ENCODE data around the gene STIM1.
"Not testable (repeated sequence)": the region's sequence is repeated elsewhere in the genome, so short reads cannot be mapped to it uniquely, and the experiment has no call there.

STIM1 gene

DNA sequence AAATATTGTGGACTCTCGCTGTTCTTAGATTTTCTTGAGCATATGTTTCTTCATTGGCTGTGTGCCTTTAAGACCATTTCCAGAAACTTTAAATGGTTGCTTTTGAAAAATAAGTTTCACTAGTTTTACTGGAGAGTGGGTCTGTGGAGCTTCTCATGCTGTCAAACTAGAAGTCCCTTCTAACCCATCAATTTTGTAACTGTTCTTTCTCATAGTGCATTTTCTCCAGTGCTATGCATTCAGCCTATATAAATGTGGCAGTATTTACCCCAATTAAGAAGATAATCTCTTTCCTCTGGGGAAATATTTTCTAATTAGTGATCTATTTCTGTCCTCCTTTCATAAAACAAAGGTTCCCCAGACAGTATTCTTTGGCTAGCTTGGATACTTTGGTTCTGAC, 141.2 kb downstream of the STIM1 start:
- CTCF ChIA-PET, result interaction anchor here (1.0 to 2.3 kb wide), 2 partner anchors 142 to 147 kb away, joined by 5 to 8 read pairs; partner anchors contain the start of gene STIM1
- POLR2A ChIA-PET, result no interaction called here
- TF ChIP-seq CTCF (IDR thresholded peaks at IDR 0.05; ENCODE audit: control extremely low read depth, extremely low read depth, low read depth, missing control alignments), result no peak
- DNase-seq (ENCODE audit: extremely low spot score), result no peak

GRCh38 chr11:4004753-4005152, 149.3 kb downstream of the STIM1 start:
- POLR2A ChIA-PET; CTCF ChIA-PET; DNase-seq (ENCODE audit: extremely low spot score): not testable (repeated sequence)

- ChIA-PET CTCF (interaction anchor here (0.9 to 1.1 kb wide), 3 partner anchors 10 to 136 kb away, joined by 3 to 4 read pairs (median 3); no protein-coding TSS in a partner anchor), POLR2A (no interaction called here)
- TF ChIP-seq CTCF (IDR thresholded peaks at IDR 0.05; ENCODE audit: control extremely low read depth, extremely low read depth, low read depth, missing control alignments), result no peak
- no peak for DNase-seq (ENCODE audit: extremely low spot score)
These were observed 151.6 kb downstream of the STIM1 start for GRCh38 chr11:4006946-4007680.

- no peak for TF ChIP-seq CTCF (IDR thresholded peaks at IDR 0.05; ENCODE audit: control extremely low read depth, extremely low read depth, low read depth, missing control alignments)
- DNase-seq (ENCODE audit: extremely low spot score), result no peak
- ChIA-PET CTCF (interaction anchor here (0.9 to 1.7 kb wide), 3 partner anchors 40 to 137 kb away, joined by 3 to 5 read pairs (median 3); no protein-coding TSS in a partner anchor), POLR2A (no interaction called here)
These were observed 152.7 kb downstream of the STIM1 start for GRCh38 chr11:4008116-4008515.

- POLR2A ChIA-PET; DNase-seq (ENCODE audit: extremely low spot score): not testable (repeated sequence)
- CTCF ChIA-PET, result interaction anchor here (1.5 to 4.5 kb wide), 2 partner anchors 10 to 162 kb away, joined by 3 to 12 read pairs; partner anchors contain the start of gene STIM1
These were observed 161.1 kb downstream of the STIM1 start for GRCh38 chr11:4016602-4017001.

GRCh38 chr11:4017129-4017528, 161.7 kb downstream of the STIM1 start:
- CTCF ChIA-PET, result interaction anchor here (1.5 to 4.5 kb wide), 2 partner anchors 10 to 162 kb away, joined by 3 to 12 read pairs; partner anchors contain the start of gene STIM1
- DNase-seq (ENCODE audit: extremely low spot score), result no peak
- POLR2A ChIA-PET, result no interaction called here
- no peak for TF ChIP-seq CTCF (IDR thresholded peaks at IDR 0.05; ENCODE audit: control extremely low read depth, extremely low read depth, low read depth, missing control alignments)

- TF ChIP-seq CTCF (IDR thresholded peaks at IDR 0.05; ENCODE audit: control extremely low read depth, extremely low read depth, low read depth, missing control alignments), result no peak
- ChIA-PET CTCF (interaction anchor here (1.3 to 1.7 kb wide), 2 partner anchors 9 to 60 kb away, joined by 3 read pairs; no protein-coding TSS in a partner anchor), POLR2A (no interaction called here)
- no peak for DNase-seq (ENCODE audit: extremely low spot score)
These were observed 163.2 kb downstream of the STIM1 start for GRCh38 chr11:4018641-4019040.

Measured in GM10248 (cell line).